ENCODE data around the gene PRR22.

Gene PRR22

GRCh38 chr19:5809469-5809868, 24.9 kb upstream of the PRR22 start:
- TF ChIP-seq CTCF (IDR thresholded peaks at IDR 0.05): no peak

- no peak for TF ChIP-seq CTCF (IDR thresholded peaks at IDR 0.05)
Measured at GRCh38 chr19:5809053-5809452, 24.5 kb upstream of the PRR22 start.

GRCh38 chr19:5808120-5808816, 23.7 kb upstream of the PRR22 start:
- TF ChIP-seq CTCF (IDR thresholded peaks at IDR 0.05): no peak

- no peak for TF ChIP-seq CTCF (IDR thresholded peaks at IDR 0.05)
Measured at GRCh38 chr19:5806905-5807304, 22.4 kb upstream of the PRR22 start.

GRCh38 chr19:5806133-5806489, 21.6 kb upstream of the PRR22 start:
- TF ChIP-seq CTCF (IDR thresholded peaks at IDR 0.05): peak; percentile 32; the same call in 1 of the 2 replicates

- peak; percentile 87 for TF ChIP-seq CTCF (IDR thresholded peaks at IDR 0.05)
Measured at GRCh38 chr19:5805462-5806132, 21.1 kb upstream of the PRR22 start.

GRCh38 chr19:5804516-5805461, 20.2 kb upstream of the PRR22 start, which contains the start of gene NRTN:
NRTN (plus strand) TSS chr19:5805067; CDS start chr19:5824166, 19,099 bp downstream.
- no peak for TF ChIP-seq CTCF (IDR thresholded peaks at IDR 0.05)
